Activated B cell treated with CpG ODN at 0.5 μM for 24 hours (primary cell): ENCODE data around the gene PSRC1. TPM values are rescaled to one million over a fixed set of nuclear protein-coding genes. Genes with fewer than 3 reads are reported as not detected.
A peak's percentile ranks its signal among the peaks of the same experiment; 100 is the strongest.

Source experiments
- ATAC-seq: fragments of 200-7000 bp; cut with Tn5 transposase; one replicate; pipeline ENCODE4 v1.10.0; 2021; ENCODE audit warnings: low read depth, mild to moderate bottlenecking, moderate library complexity
- CTCF ChIA-PET: fragments of 350-600 bp; sonication (Branson Sonifier 250); formaldehyde crosslinking; loops from one replicate; lab custom pipeline; 2021; ENCODE audit warnings: antibody characterized with exemption; lab: Charles Lee
- POLR2A ChIA-PET: fragments of 350-600 bp; sonication (Branson Sonifier 250); formaldehyde crosslinking; loops from one replicate; lab custom pipeline; 2021; ENCODE audit warnings: antibody characterized with exemption; lab: Charles Lee
- DNase-seq: peaks from one replicate; pipeline ENCODE4 v3.0.0; 2022
- H3K27ac Mint-ChIP-seq: one replicate; pipeline ENCODE4 v1.8.0; 2020; ENCODE audit warnings: mixed read lengths
- H3K27me3 Mint-ChIP-seq: one replicate; pipeline ENCODE4 v1.8.0; 2021; ENCODE audit warnings: mixed read lengths
- H3K36me3 Mint-ChIP-seq: one replicate; pipeline ENCODE4 v1.8.0; 2021; ENCODE audit warnings: low read depth, mixed read lengths
- H3K4me1 Mint-ChIP-seq: one replicate; pipeline ENCODE4 v1.8.0; 2021; ENCODE audit warnings: mixed read lengths
- H3K4me3 Mint-ChIP-seq: one replicate; pipeline ENCODE4 v1.8.0; 2020; ENCODE audit warnings: mild to moderate bottlenecking, mixed read lengths
- H3K9me3 Mint-ChIP-seq: one replicate; pipeline ENCODE4 v1.8.0; 2020; ENCODE audit warnings: mixed read lengths
- CTCF ChIP-seq: fragments of 200-600 bp; IDR thresholded peaks from one replicate; pipeline ENCODE4 v1.8.0; 2022; ENCODE audit warnings: antibody characterized with exemption, mild to moderate bottlenecking
- intact Hi-C: fragments of 100-400 bp; cut with micrococcal nuclease; formaldehyde crosslinking; loops from one replicate; pipeline ENCODE4 v1.15.1; 2024
- total RNA-seq: library from RNA; stranded (reverse); gene quantifications from 2 replicates; pipeline ENCODE4 v1.2.3, GENCODE V29; 2022

Gene PSRC1
- total RNA-seq, 1 donor from 2014 or later: not detected

- CTCF ChIA-PET: no interaction called here
- no peaks in the 10 kb centered on the region for H3K27me3 Mint-ChIP-seq
- intact Hi-C loops: loop anchor here (5.0 kb wide), 1 partner anchor 201 kb away; the partner anchor contains the start of gene ATXN7L2
These were observed 2.1 kb downstream of the PSRC1 start for GRCh38 chr1:109280862-109281261.

GRCh38 chr1:109279615-109280278, 3.2 kb downstream of the PSRC1 start:
- DNase-seq (no peak), ATAC-seq (no peak)
- Mint-ChIP-seq H3K36me3 (peaks cover 2% of the 10 kb centered on the region), H3K4me3 (no peak overlapping the region), H3K4me1 (peaks cover 16% of the 10 kb centered on the region), H3K27ac (no peak overlapping the region), H3K27me3 (no peaks in the 10 kb centered on the region), H3K9me3 (no peaks in the 10 kb centered on the region)
- POLR2A ChIA-PET: interaction anchor here (0.6 kb wide), 1 partner anchor 96 kb away, joined by 3 read pairs; no protein-coding TSS in a partner anchor
- TF ChIP-seq CTCF: no peak
- intact Hi-C loops: loop anchor here (5.0 kb wide), 1 partner anchor 203 kb away; the partner anchor contains the start of gene ATXN7L2
- CTCF ChIA-PET: interaction anchor here (5.0 to 5.1 kb wide), 2 partner anchors 120 to 253 kb away, joined by 54 to 207 read pairs; partner anchors contain the start of gene SORT1

More at GRCh38 chr1:109280862-109281261, 2.1 kb downstream of the PSRC1 start:
- H3K27ac Mint-ChIP-seq: no peak overlapping the region
- H3K4me3 Mint-ChIP-seq: no peak overlapping the region
- no peaks in the 10 kb centered on the region for H3K9me3 Mint-ChIP-seq
- TF ChIP-seq CTCF: no peak
- ATAC-seq: no peak
- H3K36me3 Mint-ChIP-seq: peaks cover 2% of the 10 kb centered on the region
- POLR2A ChIA-PET: no interaction called here
- peaks cover 16% of the 10 kb centered on the region for H3K4me1 Mint-ChIP-seq
- no peak for DNase-seq

DNA sequence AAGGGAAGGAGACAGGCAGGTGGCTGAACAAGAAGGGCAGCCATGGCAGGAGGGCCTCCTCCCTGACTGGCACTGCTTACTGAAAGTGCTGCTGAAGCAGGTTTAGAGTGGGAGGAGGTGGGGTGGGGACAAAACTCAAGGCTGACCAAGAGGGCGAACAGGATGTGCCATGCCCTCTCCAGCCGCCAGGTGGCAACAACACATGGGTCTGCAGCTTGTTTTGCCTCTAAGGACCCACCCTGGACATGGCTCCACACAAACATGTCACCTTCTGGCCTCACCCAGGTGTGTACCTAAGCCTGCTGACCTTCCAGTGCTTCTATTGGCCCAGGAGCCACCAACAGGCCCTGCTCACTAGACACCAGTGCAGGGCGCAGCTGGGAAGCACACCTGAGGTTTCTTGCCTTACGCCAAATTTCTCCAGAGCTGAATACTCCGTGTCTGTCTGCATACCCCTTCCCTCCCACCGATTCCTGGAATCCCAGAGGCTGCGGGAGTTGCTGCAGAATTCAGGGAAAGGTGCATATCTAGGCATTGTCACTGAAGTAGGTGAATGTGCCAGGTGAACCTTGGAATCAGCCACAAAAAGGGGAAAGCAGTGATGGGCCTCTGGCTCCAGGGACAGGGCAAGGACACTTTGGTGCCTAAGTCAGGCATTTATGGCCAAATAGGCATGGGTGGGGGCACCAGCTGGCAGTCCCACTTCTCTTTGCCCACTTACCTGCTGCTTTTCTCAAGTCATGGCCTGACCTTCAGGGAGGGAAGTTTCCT, 5.3 kb downstream of the PSRC1 start:
- no peak overlapping the region for H3K4me3 Mint-ChIP-seq
- ChIA-PET POLR2A (interaction anchor here (0.7 to 1.6 kb wide), 4 partner anchors 121 to 270 kb away, joined by 3 to 8 read pairs (median 4); partner anchors contain the start of genes GNAI3 and SORT1), CTCF (interaction anchor here (0.6 to 5.1 kb wide), 12 partner anchors 12 to 255 kb away, joined by 3 to 207 read pairs (median 4); partner anchors contain the start of genes ATXN7L2 and SORT1)
- H3K27me3 Mint-ChIP-seq: no peaks in the 10 kb centered on the region
- H3K27ac Mint-ChIP-seq: no peak overlapping the region
- intact Hi-C loops: loop anchor here (1.0 kb wide), 2 partner anchors 122 to 255 kb away; no protein-coding TSS in a partner anchor
- no peaks in the 10 kb centered on the region for H3K36me3 Mint-ChIP-seq
- TF ChIP-seq CTCF: no peak
- peaks cover 5% of the 10 kb centered on the region for H3K4me1 Mint-ChIP-seq
- DNase-seq: peak; percentile 63
- no peaks in the 10 kb centered on the region for H3K9me3 Mint-ChIP-seq
- peak; percentile 95 for ATAC-seq

- ATAC-seq (no peak), DNase-seq (no peak)
- POLR2A ChIA-PET: no interaction called here
- Mint-ChIP-seq H3K9me3 (no peaks in the 10 kb centered on the region), H3K27ac (no peak overlapping the region), H3K4me1 (peaks cover 3% of the 10 kb centered on the region), H3K27me3 (no peaks in the 10 kb centered on the region), H3K36me3 (no peaks in the 10 kb centered on the region), H3K4me3 (no peak overlapping the region)
- TF ChIP-seq CTCF: no peak
- intact Hi-C loops: no loop called here
- CTCF ChIA-PET: interaction anchor here (1.0 to 5.1 kb wide), 6 partner anchors 32 to 256 kb away, joined by 3 to 207 read pairs (median 9); partner anchors contain the start of genes CYB561D1 and SORT1
These were observed 7.1 kb downstream of the PSRC1 start for GRCh38 chr1:109275706-109276345.
